ENCODE results near the gene MYO7B.

Gene MYO7B

GRCh38 chr2:127679680-127680361, 144.3 kb downstream of the MYO7B start:
- in situ Hi-C loops (cut with MboI; ENCODE audit: low pct_unique_long_range_greater_than_20kb, low sequenced_read_pairs) = no loop called here
- no peak for DNase-seq

DNA sequence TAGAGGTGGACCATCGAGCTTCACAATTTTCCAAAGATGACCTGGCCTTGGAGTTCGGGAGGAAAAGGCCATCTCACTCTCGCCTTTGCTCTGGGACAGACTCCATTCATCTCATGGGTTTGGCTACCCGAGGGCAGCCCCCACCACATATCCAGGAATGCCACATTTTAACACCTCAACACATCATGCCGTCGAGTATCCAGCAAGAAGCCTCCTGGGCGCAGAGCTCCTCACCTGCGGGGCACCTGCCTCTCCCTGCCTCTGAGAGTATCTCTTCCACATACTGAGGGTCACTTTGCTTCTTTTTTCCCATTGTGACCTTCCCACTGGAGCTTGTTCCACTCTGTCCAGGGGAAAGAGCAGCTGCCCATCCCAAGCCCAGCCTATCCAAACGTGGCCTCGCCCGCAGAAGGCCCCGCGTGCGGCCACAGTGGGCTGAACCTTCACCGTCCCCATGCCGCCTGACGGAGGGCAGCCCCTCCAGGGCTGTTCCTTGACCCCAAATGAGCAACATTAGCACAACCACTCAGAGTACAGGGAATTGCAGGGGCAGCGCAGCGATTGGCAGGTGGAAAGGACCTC, 145.3 kb downstream of the MYO7B start:
- no peak for DNase-seq
- in situ Hi-C loops (cut with MboI; ENCODE audit: low pct_unique_long_range_greater_than_20kb, low sequenced_read_pairs) = no loop called here

DNA sequence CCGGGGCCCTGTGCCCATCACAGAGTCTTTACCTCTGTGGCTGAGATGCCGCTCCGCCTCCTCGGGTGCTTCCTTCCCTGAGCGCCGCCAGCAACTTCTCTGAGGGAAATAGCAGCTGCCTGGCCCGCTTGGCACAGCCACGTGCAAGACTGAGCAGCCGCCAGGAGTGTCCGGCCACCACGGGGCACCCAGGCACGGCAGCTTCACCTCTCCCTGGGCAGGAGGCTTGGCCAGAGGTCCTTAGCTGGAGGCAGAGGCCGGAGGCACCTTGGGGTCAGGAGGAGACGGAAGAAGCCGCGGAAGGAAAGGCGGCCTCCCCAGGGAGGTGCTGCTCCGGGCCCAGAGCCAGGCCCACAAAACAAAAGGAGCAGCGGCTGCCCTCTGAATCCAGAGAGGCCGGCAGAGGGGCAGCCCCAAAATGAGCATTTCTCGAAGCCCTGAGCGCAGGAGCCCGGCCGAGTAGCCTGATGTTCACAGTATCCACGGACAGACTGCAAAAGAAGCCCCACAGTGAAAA, 145.9 kb downstream of the MYO7B start:
- in situ Hi-C loops (cut with MboI; ENCODE audit: low pct_unique_long_range_greater_than_20kb, low sequenced_read_pairs) = no loop called here
- DNase-seq = no peak

- no peak for DNase-seq
- in situ Hi-C loops (cut with MboI; ENCODE audit: low pct_unique_long_range_greater_than_20kb, low sequenced_read_pairs) = no loop called here
Observed at GRCh38 chr2:127681976-127682857, 146.7 kb downstream of the MYO7B start.

- DNase-seq = no peak
- in situ Hi-C loops (cut with MboI; ENCODE audit: low pct_unique_long_range_greater_than_20kb, low sequenced_read_pairs) = no loop called here
Observed at GRCh38 chr2:127683056-127683455, 147.6 kb downstream of the MYO7B start.

DNA sequence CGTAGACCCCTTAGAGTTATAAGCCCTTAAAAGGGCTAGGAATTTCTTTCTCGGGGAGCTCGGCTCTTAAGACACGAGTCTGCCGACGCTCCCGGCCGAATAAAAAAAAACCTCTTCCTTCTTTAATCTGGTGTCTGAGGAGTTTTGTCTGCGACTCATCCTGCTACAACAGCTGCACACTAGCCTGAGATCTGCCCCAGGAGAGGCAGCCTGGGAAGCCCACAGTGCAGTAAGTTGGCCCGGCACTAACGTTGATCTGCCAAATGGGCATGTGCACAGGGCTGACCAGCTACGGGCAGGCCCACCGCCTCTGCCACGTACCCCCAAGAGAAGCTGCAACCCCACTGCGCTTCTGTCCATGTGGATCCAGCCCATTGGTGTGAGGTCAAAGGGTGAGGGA, 148.3 kb downstream of the MYO7B start:
- DNase-seq = no peak

GRCh38 chr2:127685410-127686080, 150.1 kb downstream of the MYO7B start:
- no peak for DNase-seq
- in situ Hi-C loops (cut with MboI; ENCODE audit: low pct_unique_long_range_greater_than_20kb, low sequenced_read_pairs) = no loop called here

More for the DNA sequence above, 148.3 kb downstream of the MYO7B start:
- in situ Hi-C loops (cut with MboI; ENCODE audit: low pct_unique_long_range_greater_than_20kb, low sequenced_read_pairs) = no loop called here

Data from KBM-7 (cell line).